ENCODE data around the gene CHRNB2. TPM values are rescaled to one million over a fixed set of nuclear protein-coding genes. Genes with fewer than 3 reads are reported as not detected.

CHRNB2 gene
- total and polyA plus RNA-seq, 9 of the 15 experiments (the other 6 are each of a cell fraction or from before 2014, with no cell fraction given): 0.01 TPM; not detected in 8

GRCh38 chr1:154620751-154621150, 53.2 kb downstream of the CHRNB2 start (continued):
- TF ChIP-seq PBX2 (CRISPR knock-in tag; IDR thresholded peaks at IDR 0.05; ENCODE audit: low read depth) (no peak), PBX2 (tag; conservative IDR thresholded peaks at IDR 0.05; ENCODE audit: low read depth) (no peak), ZFP91 (CRISPR knock-in tag; IDR thresholded peaks at IDR 0.05) (no peak), ZZZ3 (IDR thresholded peaks at IDR 0.05) (no peak), KDM5B (IDR thresholded peaks at IDR 0.05; ENCODE audit: insufficient replicate concordance, low read depth, low read length) (no peak), BDP1 (IDR thresholded peaks at IDR 0.05; ENCODE audit: insufficient read depth, insufficient read length) (no peak), HDAC6 (IDR thresholded peaks at IDR 0.05; ENCODE audit: low read depth, low read length) (no peak), NR2F6 (CRISPR knock-in tag; IDR thresholded peaks at IDR 0.05) (no peak), ZFX (CRISPR knock-in tag; IDR thresholded peaks at IDR 0.05) (no peak), ZNF347 (CRISPR knock-in tag; IDR thresholded peaks at IDR 0.05; ENCODE audit: low read depth) (no peak), RBBP5 (IDR thresholded peaks at IDR 0.05; ENCODE audit: borderline replicate concordance, insufficient read depth, low read length, poor library complexity, severe bottlenecking) (no peak)
